Stimulated activated CD8-positive, alpha-beta memory T cell treated with anti-CD3 and anti-CD28 coated beads, Interleukin-15, amount 100 ng/mL, for 4 hours (primary cell): ENCODE data around the gene TRIM9.
"Not testable (repeated sequence)": the region's sequence is repeated elsewhere in the genome, so short reads cannot be mapped to it uniquely, and the experiment has no call there.

Source experiments
- DNase-seq, 2 donors: peaks; one replicate each; pipeline ENCODE4 v3.0.0-alpha.2; 2020; ENCODE audit warnings: low read depth in 2 of 2

TRIM9 gene

GRCh38 chr14:50964683-50965390, 130.1 kb downstream of the TRIM9 start:
- DNase-seq: no peak

GRCh38 chr14:50963919-50964318, 131.0 kb downstream of the TRIM9 start:
- DNase-seq: no peak

- no peak for DNase-seq
Measured at GRCh38 chr14:50961605-50962221, 133.2 kb downstream of the TRIM9 start.

- DNase-seq: no peak
Measured at GRCh38 chr14:50957296-50957695, 137.6 kb downstream of the TRIM9 start.

GRCh38 chr14:50956421-50956820, 138.5 kb downstream of the TRIM9 start:
- DNase-seq: not testable (repeated sequence)

GRCh38 chr14:50955373-50956043, 139.4 kb downstream of the TRIM9 start:
- no peak for DNase-seq

GRCh38 chr14:50954811-50955372, 140.0 kb downstream of the TRIM9 start:
- no peak for DNase-seq

- no peak for DNase-seq
Measured at GRCh38 chr14:50953502-50953901, 141.4 kb downstream of the TRIM9 start.

GRCh38 chr14:50951032-50951431, 143.9 kb downstream of the TRIM9 start:
- DNase-seq: no peak

GRCh38 chr14:50948205-50948604, 146.7 kb downstream of the TRIM9 start:
- no peak for DNase-seq

- no peak for DNase-seq
Measured at GRCh38 chr14:50947446-50947845, 147.5 kb downstream of the TRIM9 start.

GRCh38 chr14:50946234-50946935, 148.5 kb downstream of the TRIM9 start:
- DNase-seq: no peak

- no peak for DNase-seq
Measured at GRCh38 chr14:50944647-50945413, 150.1 kb downstream of the TRIM9 start.

GRCh38 chr14:50943943-50944646, 150.8 kb downstream of the TRIM9 start, which contains the start of gene PYGL:
Gene PYGL (minus strand): TSS chr14:50944483. CDS start chr14:50944403, 80 bp downstream.
- no peak for DNase-seq

- no peak for DNase-seq
Measured at GRCh38 chr14:50943261-50943942, 151.5 kb downstream of the TRIM9 start.

- not testable (repeated sequence) for DNase-seq
Measured at GRCh38 chr14:50941638-50942037, 153.3 kb downstream of the TRIM9 start.

- no peak for DNase-seq
Measured at GRCh38 chr14:50941151-50941550, 153.8 kb downstream of the TRIM9 start.

GRCh38 chr14:50937800-50938199, 157.1 kb downstream of the TRIM9 start:
- DNase-seq: no peak

GRCh38 chr14:50937325-50937724, 157.6 kb downstream of the TRIM9 start:
- DNase-seq: no peak

- no peak for DNase-seq
Measured at GRCh38 chr14:50936882-50937281, 158.0 kb downstream of the TRIM9 start.
